Measurements from ENCODE around the gene RAX.

RAX gene

GRCh38 chr18:59238385-59238784 is 34.9 kb downstream of the RAX start:
- peak; percentile 64 for DNase-seq

GRCh38 chr18:59233017-59233410 is 40.2 kb downstream of the RAX start:
- no peak for DNase-seq

DNA sequence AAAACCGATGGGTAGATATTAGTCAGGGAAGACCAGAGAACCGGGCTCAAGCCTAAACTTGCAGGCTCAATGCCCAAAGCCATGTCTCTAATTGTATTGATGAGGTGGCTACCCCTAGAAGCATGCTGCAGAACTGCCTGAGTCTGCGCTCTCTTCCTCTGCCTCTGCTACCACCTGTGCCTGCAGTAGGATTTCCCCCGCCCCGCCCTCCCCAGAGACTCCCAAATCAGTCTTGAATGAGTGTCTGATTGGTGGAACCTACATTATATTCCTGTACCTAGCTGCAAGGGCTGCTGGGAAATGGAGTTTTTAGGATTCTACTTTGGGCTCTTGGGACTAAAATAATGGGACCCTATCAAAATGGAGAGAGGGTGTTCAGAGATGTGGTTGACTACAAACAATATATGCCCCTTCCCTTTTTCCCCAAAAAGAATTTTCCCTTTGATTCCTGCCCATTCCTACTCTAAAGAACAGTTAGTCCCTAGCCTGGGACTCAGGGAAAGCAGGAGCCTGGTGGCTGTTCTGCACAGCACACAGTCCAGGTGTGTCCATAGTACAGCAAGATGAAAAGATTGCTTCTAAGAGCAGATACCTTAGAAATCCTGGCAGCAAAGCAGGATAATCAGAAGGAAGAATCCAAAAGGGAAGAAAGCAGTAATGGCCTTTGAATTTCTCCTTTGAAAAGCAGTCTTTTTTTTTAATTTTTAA is 40.8 kb downstream of the RAX start:
- DNase-seq, result no peak

DNA sequence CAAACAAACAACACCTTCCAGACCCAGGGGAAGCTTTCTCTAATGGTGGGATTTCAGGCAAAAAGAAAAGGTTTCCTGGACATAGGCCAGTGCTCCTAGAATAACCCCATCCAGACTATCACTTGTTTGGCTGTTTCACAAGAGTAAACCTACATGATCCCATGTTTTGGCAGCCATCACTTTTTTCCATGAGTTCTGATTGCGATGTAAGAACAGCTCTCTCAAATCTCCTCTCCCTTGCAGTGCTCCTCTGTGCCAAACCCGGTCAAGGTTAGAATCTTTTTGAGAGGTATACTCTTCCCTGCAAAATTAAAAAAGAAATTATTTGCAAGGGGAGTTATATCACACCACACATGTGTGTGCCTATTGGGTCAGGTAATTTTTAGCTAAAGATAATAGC is 41.4 kb downstream of the RAX start:
- no peak for DNase-seq

DNA sequence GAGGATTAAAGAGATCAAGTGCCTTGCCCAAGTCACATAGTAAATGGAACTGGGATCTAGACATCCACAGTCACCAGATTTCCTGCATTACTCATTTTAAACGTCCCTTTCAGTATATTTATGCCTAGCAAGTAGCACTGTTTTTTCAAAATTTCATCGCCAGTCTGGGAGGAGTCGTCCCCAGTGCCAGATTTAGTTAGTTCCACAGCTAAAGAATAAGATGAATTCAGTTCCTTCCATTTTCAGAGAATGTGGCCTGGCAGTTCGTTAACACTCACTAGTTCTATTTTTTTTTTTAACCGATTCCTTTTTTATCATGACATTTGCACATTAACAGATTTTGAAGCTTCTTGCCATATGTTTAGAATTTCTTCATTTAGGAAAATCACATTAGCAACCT is 42.1 kb downstream of the RAX start:
- DNase-seq, result no peak

DNA sequence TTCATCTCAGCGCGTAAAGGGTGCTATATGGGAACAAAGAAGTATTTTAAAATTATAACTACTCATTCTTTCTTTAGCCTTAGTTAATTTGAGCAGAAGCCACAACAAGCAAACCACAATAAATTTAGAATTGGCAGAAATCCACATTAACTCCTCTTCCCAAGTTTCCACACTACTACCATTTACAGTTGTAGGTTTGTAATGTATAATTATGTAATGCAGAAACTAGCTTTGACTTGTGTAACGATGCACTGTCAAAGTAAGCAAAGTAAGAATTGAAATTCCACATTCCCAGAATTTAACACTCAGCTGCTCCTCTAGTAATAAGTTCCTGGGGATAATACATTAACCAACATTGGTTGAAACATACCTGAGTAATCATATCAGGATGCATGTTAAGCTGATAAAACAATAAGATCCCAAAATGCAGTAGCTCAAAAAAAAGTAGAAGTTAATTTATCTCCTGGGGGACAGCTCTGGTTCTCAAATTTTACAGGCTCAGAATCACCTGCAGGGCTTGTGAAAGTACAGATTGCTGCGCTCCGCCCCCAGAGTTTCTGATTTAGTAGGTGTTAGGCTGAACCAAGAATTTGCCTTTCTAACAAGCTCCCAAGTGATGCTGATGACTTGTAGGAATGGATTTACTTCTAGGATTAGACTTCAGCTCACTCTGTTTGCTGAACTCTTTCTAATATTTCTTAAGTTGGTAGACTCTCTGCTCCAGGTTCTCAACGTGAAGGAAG is 43.4 kb downstream of the RAX start:
- no peak for DNase-seq

DNA sequence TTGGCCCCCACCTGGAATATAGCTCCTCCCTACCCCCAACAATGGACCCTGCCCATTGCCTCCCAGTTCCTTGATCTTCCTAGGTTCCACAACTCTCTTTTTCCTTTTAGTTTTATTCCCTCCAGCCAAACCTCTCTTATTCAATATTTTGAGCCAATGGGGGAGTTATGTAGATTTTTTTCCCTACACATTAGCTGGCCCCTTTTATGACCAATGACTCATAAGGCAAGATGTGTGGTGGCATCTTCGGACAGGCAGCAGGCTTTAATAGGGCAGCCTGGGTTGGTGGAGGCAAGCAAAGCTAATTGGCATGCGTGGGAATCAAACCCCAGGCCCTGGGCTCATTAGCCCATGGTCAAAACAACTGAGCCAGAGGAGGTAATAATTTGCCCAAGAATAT is 44.1 kb downstream of the RAX start:
- DNase-seq, result no peak

GRCh38 chr18:59228351-59228750 is 44.9 kb downstream of the RAX start:
- no peak for DNase-seq

DNA sequence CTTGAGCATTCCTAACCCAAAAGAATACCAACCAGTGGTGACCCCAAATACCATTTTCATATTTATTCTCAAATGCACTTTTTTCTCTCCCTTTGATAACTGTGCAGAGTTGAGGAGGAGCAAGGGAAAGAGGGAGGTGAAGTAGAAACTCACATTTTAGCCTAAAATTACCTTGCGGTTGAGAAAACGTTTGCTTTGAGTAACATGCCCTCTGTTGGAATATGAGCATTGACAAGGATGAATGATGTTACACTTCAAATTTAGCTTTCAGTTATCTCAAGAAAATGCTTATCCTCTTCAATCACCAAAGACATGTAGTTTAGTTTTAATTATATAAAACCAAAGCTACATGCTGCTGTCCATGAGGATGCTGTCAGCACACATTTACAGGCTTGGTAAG is 50.9 kb downstream of the RAX start:
- no peak for DNase-seq

DNA sequence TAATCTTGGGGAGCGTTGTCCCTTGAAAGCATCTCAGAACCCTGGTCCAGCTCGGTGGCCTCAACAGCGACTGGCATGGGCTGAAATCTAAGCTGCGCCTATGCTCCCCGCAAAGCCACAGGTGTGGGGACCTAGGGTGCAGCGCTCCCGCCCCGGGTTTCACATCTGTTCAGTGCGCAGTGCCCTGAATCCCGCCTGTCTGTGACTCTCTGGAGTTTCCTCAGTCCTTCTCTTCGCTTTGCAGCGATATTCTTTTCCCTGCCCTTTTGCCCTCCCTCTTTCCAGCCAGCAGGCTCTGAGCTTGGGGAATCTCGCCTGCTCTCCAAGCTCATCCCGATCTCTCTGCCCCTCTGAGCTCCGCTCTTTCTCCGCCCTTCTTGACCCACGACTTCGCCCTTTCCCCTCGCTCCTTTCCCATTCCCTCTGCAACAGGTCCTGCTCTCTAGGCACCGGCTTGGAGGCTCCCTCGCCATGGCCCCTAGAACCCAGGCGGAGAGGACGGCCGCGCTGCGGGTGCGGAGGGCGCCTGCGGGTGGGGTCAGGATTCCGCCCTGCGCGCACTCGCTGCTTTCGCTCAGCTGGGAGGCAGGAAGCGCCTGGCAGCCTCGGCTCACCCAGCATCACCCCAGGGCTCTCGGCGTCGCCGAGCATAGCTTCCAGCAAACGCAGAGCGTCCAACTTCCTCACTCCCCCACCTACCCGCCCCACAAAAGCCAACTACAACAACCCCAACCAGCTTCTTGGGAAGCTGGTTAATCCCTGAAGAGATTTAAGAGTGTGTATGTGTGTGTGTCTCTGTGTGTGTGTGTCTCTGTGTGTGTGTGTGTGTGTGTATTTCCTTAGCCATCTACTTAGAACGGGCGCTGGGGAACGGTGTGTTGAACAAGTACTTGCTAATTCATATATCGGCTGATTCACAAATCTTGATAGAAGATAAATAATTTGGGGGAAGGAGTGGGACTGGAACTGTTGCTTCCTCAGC is 52.2 kb downstream of the RAX start:
- DNase-seq, result peak; percentile 18

- peak; percentile 34 for DNase-seq
Observed at GRCh38 chr18:59220164-59220783, 53.0 kb downstream of the RAX start.

DNA sequence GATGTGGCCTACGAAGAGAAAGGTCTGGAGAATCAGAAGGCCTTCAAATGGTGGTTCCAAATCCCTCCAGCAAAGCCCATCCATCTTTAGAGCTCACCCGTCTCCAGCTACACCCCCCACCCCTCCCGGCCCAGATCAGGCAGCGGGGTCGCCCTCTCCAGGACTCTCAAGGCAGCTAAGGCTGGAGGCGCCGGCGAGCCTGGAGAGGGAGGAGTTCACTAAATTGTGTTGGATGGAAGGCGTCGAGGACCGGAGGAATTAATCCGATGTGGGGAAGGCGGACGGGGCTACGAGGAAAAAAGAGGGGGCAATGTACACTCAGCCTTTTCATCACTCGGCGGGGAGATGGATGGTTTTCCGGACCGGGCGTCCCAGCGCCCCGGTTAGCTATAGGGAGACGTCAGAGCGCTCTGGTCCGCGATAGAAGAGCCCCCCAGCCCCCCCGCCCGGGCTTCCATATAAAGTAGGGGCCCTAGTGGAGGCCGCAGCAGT is 53.5 kb downstream of the RAX start, which contains the start of gene GRP:
Gene GRP, plus strand, starts transcription at position 487 of the 492 bp plus-strand sequence. CDS start 108 bp downstream, outside the sequence.
- no peak for DNase-seq

- no peak for DNase-seq
Observed at GRCh38 chr18:59218018-59218417, 55.2 kb downstream of the RAX start.
